NT2/D1 (cell line): ENCODE measurements around the gene RIPPLY2.

Experiments
- SUZ12 ChIP-seq: IDR thresholded peaks from 2 replicates; pipeline ENCODE4 v1.6.1; 2011; ENCODE audit not compliant: insufficient read length, insufficient read depth; ENCODE audit errors: extremely low read depth
- YY1 ChIP-seq: IDR thresholded peaks from 2 replicates; pipeline ENCODE4 v1.6.1; 2011; ENCODE audit not compliant: insufficient read length, insufficient read depth
- ZNF274 ChIP-seq: IDR thresholded peaks from 2 replicates; pipeline ENCODE4 v1.6.1; 2011; ENCODE audit warnings: mild to moderate bottlenecking, low read depth, low read length

DNA sequence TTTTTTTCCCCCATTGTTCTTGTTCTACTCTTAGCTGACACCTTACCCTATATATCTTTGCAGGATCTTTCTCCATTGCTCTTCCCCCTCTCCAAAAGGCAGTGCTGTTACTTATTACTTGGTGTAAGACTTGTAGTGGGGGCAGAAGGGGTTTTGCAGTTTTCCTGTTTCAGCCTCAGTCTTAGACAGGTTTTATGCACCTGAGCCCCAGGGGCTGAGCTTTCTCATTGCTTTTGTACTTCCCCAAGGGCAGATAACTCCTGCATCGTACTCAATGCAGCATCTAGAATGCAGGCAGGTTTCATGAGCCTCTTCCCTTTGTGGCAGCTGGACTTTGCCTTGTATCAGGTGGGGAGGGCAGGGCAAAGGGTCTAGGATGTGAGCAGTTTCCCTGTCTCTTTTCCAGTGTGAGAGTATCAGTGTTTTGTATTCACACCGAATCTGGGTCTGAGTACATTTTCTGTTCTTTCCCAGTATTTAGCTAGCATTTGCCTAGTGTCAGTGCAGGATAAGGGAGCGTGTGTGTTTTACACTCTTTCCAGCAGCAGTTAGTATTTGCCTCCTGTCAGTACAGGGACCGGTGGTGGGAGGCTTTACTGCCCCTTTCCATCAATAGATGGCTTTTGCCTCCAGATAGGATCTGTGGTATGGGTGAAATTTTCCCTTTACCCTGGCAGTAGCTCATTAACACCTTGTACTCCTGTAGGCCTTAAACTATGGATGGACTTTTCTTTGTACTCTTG lies 25.9 kb downstream of the RIPPLY2 start:
- TF ChIP-seq SUZ12 (no peak), YY1 (no peak), ZNF274 (no peak)
